Peyer's patch (tissue), 4 donors: Measurements from ENCODE around the gene PHACTR3.

ENCODE experiments used
- POLR2A ChIP-seq, 2 donors: fragments of 450-650 bp; IDR thresholded peaks; one replicate each; pipeline ENCODE4 v1.5.1; 2017; ENCODE audit warnings: antibody characterized with exemption in 2 of 2, mild to moderate bottlenecking in 2 of 2, moderate library complexity in 2 of 2
- TF ChIP-seq, protein P1 (sequence below), 6 experiments: fragments of 450-650 bp in 4 of 6; fragments of 200-600 bp in 2 of 6; sonication (generic) in 1 of 6; IDR thresholded peaks; one replicate each; pipeline ENCODE4 v1.5.1; 2017 to 2019; ENCODE audit warnings: antibody characterized with exemption in 6 of 6, mild to moderate bottlenecking in 3 of 6, moderate library complexity in 1 of 6

GRCh38 chr20:59718751-59719150 is 114.4 kb downstream of the PHACTR3 start:
- TF ChIP-seq, protein P1, sequence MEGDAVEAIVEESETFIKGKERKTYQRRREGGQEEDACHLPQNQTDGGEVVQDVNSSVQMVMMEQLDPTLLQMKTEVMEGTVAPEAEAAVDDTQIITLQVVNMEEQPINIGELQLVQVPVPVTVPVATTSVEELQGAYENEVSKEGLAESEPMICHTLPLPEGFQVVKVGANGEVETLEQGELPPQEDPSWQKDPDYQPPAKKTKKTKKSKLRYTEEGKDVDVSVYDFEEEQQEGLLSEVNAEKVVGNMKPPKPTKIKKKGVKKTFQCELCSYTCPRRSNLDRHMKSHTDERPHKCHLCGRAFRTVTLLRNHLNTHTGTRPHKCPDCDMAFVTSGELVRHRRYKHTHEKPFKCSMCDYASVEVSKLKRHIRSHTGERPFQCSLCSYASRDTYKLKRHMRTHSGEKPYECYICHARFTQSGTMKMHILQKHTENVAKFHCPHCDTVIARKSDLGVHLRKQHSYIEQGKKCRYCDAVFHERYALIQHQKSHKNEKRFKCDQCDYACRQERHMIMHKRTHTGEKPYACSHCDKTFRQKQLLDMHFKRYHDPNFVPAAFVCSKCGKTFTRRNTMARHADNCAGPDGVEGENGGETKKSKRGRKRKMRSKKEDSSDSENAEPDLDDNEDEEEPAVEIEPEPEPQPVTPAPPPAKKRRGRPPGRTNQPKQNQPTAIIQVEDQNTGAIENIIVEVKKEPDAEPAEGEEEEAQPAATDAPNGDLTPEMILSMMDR (IDR thresholded peaks at IDR 0.05) = no peak
- no peak for TF ChIP-seq POLR2A (IDR thresholded peaks at IDR 0.05)
